ENCODE results near the gene THTPA. TPM values are rescaled to one million over a fixed set of nuclear protein-coding genes. Genes with fewer than 3 reads are reported as not detected.

The THTPA gene
- total and polyA plus RNA-seq, 10 donors, result 4.5 to 25.4 (median 17.8) TPM

DNA sequence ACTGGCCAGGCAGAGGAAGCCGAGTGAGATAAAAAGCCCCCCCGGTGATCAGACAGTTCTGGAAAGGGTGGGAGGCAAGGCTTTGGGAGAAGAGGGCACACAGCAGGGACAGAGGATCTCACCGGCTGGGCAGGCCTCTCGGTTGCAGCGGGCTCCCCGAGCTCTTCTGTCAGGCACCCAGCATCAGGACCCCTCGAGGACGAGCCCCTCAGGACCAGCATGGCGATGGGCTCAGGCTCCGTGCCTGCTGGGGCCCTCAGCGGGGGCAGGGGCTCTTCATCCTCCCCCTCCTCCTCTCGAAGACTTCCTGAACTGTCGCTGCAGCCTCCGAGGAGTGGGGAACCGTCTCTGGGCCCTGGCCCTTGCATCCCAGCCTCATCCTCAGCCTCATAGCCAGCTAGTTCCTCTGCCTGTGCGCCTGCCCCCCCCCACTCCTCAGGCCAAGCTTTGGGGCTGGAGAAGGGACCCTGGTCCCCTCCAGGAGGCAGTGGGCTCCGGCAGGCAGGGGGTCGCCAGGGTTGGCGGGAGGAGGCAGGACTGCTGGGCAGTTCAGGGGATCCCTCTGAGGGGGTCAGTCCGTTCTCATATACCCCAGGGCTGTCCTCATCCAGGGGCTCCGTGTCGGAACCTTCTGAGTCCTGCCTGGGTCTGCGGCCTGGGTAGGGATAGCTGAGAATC, 14.9 kb downstream of the THTPA start:
- DNase-seq, result no peak
- 80 to 92% (median 87%) methylated on average over 14 to 23 of the region's 23 CpGs for WGBS, 5 donors
- Histone ChIP-seq H3K9me3 (no peaks in the 10 kb centered on the region), H3K27me3 (replicated peaks in 1 of 7) (peaks cover 0 to 28% (median 11%) of the 10 kb centered on the region in 7 donors), H3K36me3 (peaks cover 0 to 4% (median 1%) of the 10 kb centered on the region in 6 donors), H3K4me1 (peaks cover 5 to 62% (median 41%) of the 10 kb centered on the region in 6 donors), H3K27ac (peak overlapping the region in 1 of 8 donors; percentile 76), H3K4me3 (peak overlapping the region in 1 of 8 donors; percentile 28)
- intact Hi-C loops (cut with DNase I; ENCODE audit: low total_unique reads), result no loop called here
- TF ChIP-seq POLR2A (IDR thresholded peaks at IDR 0.05) (no peak), CTCF (IDR thresholded peaks at IDR 0.05 in 8 of 11, conservative IDR thresholded peaks at IDR 0.05 in 3 of 11) (no peak), POLR2AphosphoS5 (IDR thresholded peaks at IDR 0.05) (no peak)

GRCh38 chr14:23571701-23572523, 15.8 kb downstream of the THTPA start:
- DNase-seq, result no peak
- Histone ChIP-seq H3K4me3 (peak overlapping the region in 1 of 8 donors; percentile 28), H3K27me3 (replicated peaks in 1 of 7) (peaks cover 0 to 37% (median 20%) of the 10 kb centered on the region in 7 donors), H3K4me1 (peaks cover 8 to 62% (median 41%) of the 10 kb centered on the region in 6 donors), H3K9me3 (no peaks in the 10 kb centered on the region), H3K36me3 (no peaks in the 10 kb centered on the region), H3K27ac (peak overlapping the region in 6 of 8 donors; percentile 14 to 76 (median 48))
- intact Hi-C loops (cut with DNase I; ENCODE audit: low total_unique reads), result no loop called here
- 44 to 51% (median 46%) methylated on average over 14 of the region's 14 CpGs for WGBS, 5 donors
- no peak for TF ChIP-seq POLR2A (IDR thresholded peaks at IDR 0.05)
- TF ChIP-seq POLR2AphosphoS5 (IDR thresholded peaks at IDR 0.05), result peak in 2 of 3 donors; percentile 43 to 46
- TF ChIP-seq CTCF (IDR thresholded peaks at IDR 0.05 in 8 of 11, conservative IDR thresholded peaks at IDR 0.05 in 3 of 11), result no peak

DNA sequence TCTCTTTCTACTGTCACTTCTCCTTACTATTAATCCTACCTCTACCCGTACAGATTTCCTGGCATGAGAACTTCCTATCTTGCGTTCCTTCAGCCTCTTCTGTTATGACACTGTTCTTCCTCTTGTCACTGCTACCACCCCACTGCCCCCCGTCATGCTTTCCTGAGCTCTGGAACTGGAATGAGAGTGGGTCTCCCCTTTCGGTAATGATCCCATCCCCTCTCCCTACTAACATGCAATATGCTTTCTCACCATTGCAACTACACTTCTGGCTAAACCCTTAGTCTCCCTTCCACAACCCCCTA, 16.4 kb downstream of the THTPA start:
- WGBS, 5 donors, result 24 to 41% (median 33%) methylated on average over 4 of the region's 4 CpGs
- Histone ChIP-seq H3K4me3 (peak overlapping the region in 1 of 8 donors; percentile 28), H3K27ac (peak overlapping the region in 7 of 8 donors; percentile 14 to 76 (median 46)), H3K9me3 (no peaks in the 10 kb centered on the region), H3K36me3 (no peaks in the 10 kb centered on the region), H3K4me1 (peaks cover 14 to 65% (median 44%) of the 10 kb centered on the region in 6 donors), H3K27me3 (replicated peaks in 1 of 7) (peaks cover 0 to 43% (median 26%) of the 10 kb centered on the region in 7 donors)
- TF ChIP-seq CTCF (IDR thresholded peaks at IDR 0.05 in 8 of 11, conservative IDR thresholded peaks at IDR 0.05 in 3 of 11), result no peak
- no peak for TF ChIP-seq POLR2AphosphoS5 (IDR thresholded peaks at IDR 0.05)
- no peak for TF ChIP-seq POLR2A (IDR thresholded peaks at IDR 0.05)
- no peak for DNase-seq
- intact Hi-C loops (cut with DNase I; ENCODE audit: low total_unique reads), result no loop called here

DNA sequence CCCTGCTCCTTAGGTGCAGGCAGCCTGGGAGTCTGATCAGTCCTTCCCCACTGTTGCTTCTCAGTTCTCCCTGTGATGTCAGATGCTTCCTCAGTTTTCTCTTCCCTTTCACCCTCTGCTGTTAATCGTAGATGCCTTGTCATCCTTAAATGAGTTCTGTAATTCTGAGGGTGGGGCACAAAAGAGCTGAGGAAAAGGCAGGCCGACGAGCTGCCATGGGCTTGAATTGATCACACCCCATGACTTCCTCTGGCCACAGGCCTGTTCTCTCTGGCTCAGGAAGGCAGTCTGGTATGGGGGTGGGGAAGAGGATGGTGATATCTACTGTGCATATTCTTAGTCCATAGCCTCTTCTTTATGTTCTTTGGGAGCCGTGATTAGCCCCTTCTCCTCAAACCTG, 16.8 kb downstream of the THTPA start:
- Histone ChIP-seq H3K9me3 (no peaks in the 10 kb centered on the region), H3K4me3 (peak overlapping the region in 1 of 8 donors; percentile 28), H3K36me3 (no peaks in the 10 kb centered on the region), H3K27me3 (replicated peaks in 1 of 7) (peaks cover 0 to 46% (median 30%) of the 10 kb centered on the region in 7 donors), H3K27ac (peak overlapping the region in 7 of 8 donors; percentile 14 to 76 (median 46)), H3K4me1 (peaks cover 12 to 65% (median 44%) of the 10 kb centered on the region in 6 donors)
- intact Hi-C loops (cut with DNase I; ENCODE audit: low total_unique reads), result no loop called here
- TF ChIP-seq POLR2A (IDR thresholded peaks at IDR 0.05), result no peak
- TF ChIP-seq POLR2AphosphoS5 (IDR thresholded peaks at IDR 0.05), result peak in 2 of 3 donors; percentile 43 to 50
- DNase-seq, result peak; percentile 72
- WGBS, 5 donors, result 21 to 36% (median 25%) methylated on average over 4 of the region's 4 CpGs

Data from spleen (tissue), 11 donors.